SH-SY5Y (cell line): ENCODE results near the gene FMNL3.

Source experiments
- GATA2 ChIP-seq: IDR thresholded peaks from 2 replicates; pipeline ENCODE4 v1.6.1; 2011; ENCODE audit warnings: mild to moderate bottlenecking, low read depth, low read length
- GATA3 ChIP-seq: IDR thresholded peaks from 2 replicates; pipeline ENCODE4 v1.6.1; 2011; ENCODE audit warnings: low read depth, mild to moderate bottlenecking, low read length, moderate library complexity

DNA sequence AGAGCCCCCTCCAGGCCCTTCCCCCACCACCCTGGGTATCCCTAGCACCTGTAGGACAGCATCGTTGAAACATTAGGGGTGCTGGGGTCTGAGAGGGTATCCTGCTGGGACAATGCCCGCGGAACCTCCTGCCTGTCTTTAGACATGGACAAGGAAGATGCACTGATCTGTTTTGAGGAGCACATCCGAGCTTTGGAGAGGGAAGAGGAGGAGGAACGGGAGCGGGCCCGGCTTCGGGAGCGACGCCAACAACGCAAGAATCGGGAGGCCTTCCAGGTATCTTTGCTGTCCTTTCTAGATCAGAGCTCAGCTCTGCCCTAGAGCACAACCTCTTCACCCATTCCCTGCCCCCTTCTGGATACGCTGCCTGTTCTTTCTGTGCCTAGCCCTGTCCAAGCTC is 70.6 kb downstream of the FMNL3 start:
- TF ChIP-seq GATA3 (no peak), GATA2 (no peak)
